Kasumi-1 (cell line): Measurements from ENCODE around the gene LIMA1.
"Not testable (repeated sequence)": the region's sequence is repeated elsewhere in the genome, so short reads cannot be mapped to it uniquely, and the experiment has no call there.

Source experiments
- DNase-seq, 2 experiments: peaks; one replicate each; lab custom pipeline; 2025; lab: John Stamatoyannopoulos, UW

The LIMA1 gene

DNA sequence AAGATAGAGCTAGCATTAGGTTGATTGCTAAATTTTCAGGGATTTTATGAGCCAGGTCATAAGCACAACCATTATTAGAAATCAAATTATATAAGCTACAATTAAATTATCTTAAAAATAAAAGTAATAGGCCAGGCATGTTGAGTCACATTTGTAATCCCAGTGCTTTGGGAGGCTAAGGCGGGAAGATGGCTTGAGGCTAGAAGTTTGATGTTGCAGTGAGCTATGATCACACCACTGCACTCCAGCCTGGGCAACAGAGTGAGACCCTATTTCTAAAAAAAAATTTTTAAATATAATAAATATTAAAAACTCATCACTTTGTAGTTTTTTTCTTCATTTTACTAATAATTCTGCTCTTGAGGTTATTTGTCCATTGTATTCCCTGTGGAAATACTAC lies 1.9 kb upstream of the LIMA1 start:
- DNase-seq: no peak

DNA sequence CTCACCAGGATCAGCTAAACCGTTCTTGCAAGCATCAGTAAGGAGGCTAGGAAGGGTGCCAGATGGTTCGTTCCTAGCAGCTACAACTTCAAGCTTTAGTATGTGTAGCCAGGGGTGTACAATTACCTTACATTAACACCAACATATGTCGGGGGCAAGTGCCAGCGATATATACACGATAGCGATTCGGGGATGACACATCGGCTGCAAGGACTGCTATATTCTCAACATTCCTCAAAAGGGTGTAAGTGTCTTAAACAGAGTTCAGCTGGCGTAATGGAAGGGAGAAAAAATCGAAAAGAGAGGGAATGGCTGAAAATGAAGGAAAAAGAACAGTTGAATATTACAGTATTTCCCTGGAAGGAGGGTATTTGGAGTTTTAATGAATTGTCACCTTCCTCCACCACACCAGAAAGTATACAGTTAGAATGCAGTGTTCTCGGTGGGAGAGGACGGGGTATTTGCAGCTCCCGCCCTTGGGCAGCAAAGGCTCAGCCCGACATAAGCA lies 545 bp downstream of the LIMA1 start:
- DNase-seq: peak; percentile 7 to 36

DNA sequence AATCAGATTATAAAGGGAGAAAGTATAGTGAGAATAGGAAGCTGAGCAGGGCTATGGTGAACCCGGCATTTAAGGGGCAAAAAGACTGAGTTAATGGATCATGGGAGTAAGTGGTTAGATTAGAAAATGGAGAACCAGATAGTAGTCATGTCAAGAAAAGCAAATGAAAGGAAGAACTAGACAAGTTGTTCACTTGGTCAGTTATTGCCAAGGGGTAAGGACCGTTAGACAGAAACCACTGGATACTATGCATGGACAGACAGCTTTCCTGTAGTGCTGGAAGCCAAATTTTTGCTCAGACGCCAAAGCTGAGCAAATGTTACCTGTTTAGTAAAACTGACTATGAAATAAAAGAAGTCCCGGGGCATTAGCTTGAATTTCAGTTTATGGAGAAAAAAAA lies 3.8 kb downstream of the LIMA1 start:
- DNase-seq: no peak

DNA sequence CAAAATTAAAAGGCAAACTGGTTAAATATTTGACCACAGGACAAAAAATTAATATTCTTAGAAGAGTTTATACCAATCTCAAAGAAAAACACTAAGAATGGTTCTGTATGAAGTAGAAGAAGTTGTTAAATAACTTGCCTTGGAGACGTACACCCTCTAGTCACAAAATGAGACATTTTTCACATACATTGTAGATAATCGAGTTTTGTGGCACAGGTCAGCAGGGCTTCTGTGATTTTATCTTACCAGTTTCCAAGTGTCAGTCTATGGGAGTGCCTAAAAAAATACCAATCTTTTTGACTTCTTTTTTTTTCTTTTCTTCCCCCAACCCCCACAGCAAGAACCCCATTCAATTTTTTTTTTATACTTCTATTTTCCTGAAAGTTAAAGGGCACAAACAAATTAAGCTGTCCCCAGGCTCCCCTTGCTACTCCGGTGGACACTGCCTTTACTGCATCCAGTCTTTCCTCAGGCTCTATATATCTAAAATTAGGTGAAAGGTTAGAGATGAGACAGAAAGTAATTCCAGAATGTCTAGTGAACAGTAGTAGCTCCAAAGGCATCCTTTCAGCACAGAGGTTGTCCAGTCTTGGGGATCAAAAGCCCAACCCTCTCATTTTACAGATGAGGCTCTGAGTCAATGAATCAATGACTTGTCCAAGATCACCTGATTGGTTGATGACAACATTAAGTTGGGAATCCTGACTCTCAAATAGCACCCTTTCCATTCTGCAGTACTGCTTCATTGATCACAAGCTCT lies 6.2 kb downstream of the LIMA1 start:
- no peak for DNase-seq

DNA sequence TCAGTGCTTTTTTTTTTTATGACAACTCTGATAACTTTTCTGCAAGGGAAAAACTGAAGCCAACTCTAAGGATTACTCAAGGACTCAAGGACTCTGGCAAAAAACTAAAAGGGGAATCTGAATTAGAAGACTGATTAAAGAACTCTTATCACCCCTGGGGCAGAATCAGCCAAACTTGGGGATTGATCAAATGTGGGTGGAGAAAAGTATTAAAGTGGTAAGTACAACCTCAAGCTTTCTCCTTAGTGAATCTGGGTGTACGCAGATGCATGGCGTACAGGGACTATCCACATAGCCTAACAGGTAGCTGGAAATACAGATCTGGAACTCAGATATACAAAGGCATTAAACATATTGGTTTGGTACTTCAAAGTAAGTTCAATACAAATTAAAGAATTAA lies 7.3 kb downstream of the LIMA1 start:
- no peak for DNase-seq

DNA sequence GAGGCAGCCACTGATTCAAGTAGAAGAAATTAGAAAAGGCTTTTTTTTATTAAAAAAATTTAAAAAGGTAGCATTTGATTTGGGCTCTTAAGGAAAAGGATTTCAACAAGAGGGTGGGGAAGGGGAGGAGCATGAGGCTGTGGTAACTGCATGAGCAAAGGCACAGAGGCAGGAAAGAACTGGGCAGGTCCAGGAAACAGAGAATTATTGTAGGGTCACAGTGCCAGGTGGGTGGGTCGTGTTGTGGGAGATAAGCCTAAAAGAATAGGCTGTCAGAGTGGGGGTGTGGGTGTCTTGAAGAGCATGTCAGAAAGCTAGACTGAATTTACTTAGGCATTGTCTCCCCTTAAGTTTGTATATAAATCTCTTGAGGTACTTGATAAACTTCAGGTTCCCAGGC lies 7.8 kb downstream of the LIMA1 start:
- DNase-seq: no peak

DNA sequence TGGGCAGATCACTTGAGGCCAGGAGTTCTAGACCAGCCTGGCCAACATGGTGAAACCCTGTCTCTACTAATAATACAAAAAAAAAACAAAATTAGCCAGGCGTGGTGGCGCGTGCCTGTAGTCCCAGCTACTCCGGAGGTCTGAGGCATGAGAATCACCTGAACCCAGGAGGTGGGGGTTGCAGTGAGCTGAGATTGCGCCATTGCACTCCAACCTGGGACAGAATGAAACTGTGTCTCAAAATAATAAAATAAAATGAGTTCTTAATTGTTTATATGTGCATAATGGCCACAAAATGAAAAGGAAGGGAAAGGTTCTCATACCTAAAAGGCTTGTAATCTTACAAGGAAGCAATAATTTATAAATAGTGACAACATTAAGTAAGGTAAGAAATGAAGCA lies 8.2 kb downstream of the LIMA1 start:
- not testable (repeated sequence) for DNase-seq

DNA sequence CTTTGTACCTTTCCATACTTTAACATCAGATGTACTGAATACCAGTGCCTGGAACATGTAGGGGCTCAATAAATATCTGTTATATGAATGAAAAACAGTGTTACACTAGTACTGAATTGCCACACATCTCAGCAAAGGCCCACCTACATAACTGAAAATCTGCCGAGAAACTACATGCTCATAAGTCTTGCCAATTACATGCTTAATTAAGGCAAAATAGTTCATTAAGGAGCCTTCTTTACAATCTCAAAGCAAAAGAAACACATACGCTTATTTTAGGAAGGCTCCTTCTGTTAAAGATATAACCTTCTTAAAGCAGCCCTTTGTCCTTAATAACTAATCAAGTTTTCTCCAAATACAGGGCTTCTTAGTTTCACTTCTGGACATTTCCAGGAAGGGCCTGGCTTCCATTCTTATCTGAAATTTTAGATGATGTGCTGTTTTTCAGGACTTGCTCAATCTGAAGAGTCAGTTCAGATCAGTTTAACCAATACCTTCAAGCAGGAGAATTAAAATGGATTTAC lies 11.5 kb downstream of the LIMA1 start:
- DNase-seq: no peak

DNA sequence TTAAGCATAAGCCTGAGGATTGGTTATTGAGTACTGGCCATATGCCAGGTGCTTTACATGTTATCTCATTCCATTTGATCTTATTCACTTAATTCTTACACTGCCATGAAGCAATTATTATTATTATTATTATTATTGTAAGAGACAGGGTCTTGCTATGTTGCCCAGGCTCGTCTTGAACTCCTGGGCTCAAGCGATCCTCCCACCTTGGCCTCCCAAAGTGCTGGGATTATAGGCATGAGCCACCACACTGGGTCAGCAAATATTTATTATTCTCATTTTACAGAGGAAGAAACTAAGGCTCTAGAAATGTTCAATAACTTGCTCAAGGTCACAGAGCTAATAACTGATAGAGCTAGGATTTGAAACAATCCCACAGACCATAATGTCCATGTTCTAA lies 14.8 kb downstream of the LIMA1 start:
- no peak for DNase-seq

DNA sequence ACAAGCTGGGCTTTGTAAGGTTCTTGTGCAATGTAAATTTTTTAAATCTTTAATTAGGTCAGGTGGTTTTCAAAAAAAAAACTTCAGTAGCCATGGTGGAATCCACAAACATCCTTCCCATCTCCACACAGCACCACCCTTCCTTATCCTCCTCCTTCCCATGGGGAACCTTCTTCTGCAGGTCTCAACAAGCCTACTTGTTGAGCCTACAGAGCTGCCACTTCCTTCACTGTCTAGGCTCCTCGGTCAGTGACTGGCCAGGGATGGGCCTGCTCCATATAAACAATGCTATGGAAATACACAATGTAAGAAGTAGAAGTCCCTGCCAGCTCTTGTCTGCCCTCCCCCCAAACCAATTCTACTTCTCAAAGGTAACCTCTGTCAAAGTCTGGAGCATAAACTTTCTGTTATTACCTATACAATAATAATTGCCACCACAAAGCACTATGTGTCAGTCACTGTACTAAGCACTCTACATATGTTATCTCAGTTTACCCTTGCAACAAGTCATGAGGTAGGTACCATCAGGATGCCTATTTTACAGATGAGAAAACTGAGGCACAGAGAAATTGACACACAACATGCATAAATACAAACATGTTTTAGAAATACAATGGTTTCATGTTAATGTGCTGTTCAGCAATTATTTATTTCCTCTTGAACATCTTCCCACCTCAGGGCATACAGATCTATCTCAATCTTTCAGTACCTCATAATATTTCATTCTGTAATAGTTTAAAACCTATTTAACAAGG lies 17.4 kb downstream of the LIMA1 start:
- DNase-seq: no peak

DNA sequence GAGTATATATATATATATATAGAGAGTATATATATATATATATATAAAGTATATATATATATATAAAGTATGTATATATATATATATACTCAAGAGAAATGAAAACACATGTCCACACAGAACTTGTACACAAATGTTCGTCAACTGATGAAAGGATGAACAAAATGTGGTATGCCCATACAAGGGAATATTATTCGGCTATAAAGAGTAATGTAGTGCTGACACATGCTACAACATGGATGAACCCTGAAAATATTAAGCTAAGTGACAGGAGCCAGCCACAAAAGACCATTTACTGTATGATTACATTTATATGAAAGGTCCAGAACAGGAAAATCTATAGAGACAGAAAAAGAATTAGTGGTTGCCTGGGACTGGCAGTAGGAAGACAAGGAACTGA lies 19.5 kb downstream of the LIMA1 start:
- no peak for DNase-seq

DNA sequence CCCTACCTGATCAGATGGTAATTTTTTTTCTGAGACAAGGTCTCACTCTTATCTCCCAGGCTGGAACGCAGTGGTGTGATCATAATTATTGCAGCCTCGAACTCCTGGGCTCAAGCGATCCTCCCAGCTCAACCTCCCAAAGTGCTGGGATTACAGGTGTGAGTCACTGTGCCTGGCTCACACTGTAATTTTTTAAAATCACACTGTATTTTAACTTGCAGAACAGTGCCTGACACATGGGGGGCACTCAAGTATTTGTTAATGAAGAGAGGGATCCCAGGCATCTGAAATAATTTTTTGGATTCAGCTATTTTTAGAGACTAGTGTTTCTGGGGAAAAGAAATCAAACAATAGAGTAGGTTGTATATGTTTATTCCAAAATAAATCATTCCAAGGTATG lies 21.7 kb downstream of the LIMA1 start:
- no peak for DNase-seq

DNA sequence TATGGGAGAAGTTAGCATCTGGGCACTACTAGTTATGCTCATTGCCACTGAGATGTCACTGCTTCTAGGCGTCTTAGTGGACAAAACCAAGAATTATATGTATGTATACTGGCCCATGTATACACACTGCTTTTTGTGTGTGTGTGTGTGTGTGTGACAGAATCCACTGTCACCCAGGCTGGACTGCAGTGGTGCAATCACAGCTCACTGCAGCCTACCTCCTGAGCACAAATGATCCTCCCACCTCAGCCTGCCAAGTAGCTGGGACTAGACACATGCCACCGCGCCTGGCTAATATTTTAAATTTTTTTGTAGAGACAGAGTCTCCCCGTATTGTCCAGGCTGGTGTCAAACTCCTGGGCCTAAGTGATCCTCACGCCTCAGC lies 25.2 kb downstream of the LIMA1 start:
- no peak for DNase-seq

DNA sequence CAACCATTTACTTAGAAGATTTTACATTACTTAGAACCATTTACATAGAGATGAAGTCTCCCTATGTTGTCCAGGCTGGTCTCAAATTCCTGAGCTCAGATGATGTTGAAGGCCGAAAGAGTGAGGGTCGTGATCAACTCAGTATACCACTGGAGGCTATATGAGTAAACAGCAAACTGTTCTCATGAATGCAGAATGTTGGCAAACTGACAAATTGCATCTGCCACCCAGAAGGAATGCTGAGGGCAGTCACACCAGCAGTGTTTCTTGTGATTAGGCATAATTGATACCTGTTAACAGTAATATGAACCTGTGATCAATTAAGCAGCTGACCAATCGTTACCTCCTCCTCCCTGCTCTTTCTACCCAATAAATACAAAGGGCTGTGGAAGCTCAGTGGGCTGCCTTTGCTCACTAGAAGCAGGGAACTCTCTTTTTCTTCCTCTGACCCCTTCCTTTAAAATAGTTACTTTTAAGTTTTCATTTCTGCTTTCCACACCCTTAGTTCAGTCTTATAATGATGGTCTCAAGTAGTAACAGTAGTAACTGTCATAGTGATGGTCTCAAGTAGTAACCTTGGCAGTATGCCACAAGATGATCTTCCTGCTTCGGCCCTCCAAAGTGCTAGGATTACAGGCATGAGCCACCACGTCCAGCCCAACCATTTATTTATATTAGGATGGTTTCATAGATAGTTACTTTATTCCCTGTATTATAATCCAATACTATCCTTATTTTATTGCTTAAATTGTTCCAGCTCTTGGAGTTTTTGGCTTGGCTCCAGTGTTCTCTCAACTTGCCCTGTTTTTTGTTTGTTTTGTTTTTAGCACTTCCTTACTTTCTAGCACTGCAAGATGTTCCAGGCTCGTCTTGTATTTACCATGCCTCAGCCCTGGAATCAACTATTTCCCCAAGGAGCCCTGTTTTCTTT lies 25.8 kb downstream of the LIMA1 start:
- DNase-seq: peak in 1 of 2 experiments; percentile 16

DNA sequence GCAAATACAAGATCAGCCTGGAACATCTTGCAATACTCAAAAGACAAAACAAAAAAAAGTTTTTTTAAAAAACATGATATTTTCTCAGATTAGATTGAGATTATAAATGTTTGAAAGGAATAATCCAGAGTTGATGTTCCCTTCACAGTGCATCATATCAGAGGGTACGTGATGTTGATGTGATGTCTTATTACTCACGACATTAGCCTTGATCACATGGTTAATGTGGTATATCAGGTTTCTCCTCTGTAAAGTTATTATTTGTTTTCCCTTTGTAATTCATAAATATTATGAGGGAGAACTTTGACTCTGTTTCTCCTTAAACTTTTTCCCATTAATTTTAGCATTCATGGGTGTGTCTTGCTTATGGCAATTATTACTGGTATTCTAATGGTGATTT lies 26.6 kb downstream of the LIMA1 start:
- no peak for DNase-seq

DNA sequence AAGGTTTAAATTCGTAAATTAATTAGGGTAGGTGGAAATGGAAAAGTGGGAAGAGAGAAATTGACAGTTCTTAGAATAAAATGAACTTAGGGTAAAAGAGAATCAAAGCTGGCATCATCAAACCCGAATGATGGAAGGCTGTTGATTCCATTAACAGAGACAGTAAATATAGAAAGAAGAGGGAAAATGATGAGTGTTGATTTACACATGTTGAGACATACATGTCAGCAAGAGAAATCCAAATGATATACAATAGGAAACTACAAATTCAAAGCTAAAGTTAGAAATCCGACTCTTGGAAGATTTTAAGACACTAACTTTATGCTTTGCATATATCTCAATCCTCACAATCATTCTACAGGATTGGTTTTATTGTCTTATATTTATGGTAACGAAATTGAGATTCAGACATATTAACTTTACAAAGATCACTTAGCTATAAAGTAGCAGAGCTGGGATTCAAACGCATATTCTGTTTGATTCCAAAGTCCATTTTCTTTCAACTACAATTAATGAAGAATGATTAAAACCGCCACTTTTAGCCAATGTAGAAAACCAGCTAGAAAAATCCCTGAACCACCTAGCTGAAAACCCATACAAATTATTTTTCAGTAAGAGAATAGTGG lies 30.2 kb downstream of the LIMA1 start:
- DNase-seq: no peak

DNA sequence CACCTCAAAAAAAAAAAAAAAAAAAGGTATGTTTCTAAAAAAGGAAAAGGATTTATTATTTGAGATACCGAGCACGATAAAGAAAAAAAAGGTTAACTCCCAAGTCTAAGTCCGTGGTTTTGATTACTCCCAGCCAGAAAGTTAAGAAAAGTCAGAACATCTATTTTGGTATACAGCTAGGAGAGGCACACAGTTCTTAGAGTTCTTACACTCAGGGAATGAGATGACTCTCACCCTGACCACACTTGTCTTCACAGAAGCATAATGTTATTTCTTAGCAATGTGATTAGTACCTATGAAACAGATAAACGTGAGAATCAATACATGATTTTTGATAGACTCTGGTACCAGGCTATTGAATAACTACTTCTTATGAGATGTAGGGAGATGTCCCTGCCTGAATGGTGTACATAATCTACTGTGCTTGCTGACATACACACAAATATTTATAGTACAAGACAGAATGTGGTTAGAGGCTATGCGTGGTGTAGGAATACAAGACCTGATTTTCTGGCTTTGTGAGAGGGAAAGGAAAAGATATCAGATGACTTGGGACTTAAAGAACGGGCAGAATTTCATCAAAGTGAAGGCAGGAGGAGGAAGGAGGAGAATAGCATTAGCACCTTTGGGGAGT lies 31.6 kb downstream of the LIMA1 start:
- DNase-seq: no peak

DNA sequence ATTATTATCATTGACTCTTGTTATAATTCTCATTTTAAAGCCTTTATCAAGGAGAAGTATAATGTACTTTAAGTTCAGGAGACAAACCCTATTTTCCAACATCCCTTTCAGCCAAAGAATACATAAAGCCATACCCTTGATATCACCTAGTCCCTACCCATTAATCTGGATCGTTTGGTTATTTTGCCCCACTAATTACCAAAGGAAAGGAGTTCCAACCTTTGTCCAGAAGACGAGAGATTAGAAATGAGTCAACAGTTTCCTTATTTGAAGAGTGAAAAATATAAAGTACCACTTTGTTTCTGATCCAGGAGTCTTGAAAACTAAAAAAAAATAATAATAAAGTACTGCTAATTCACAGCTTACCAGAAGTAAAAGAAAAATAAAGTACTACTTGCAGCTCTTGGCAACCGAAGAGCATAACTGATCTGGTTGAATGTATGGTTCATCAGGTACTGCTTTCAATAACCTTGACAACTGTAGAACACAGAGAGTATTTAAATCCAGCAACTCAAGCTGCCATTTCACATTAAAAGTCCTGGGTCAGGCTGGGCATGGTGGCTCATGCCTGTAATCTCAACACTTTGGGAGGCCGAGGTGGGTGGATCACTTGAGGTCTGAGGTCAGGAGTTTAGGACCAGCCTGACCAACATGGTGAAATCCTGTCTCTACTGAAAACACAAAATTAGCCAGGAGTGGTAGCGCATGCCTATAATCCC lies 33.7 kb downstream of the LIMA1 start:
- no peak for DNase-seq

DNA sequence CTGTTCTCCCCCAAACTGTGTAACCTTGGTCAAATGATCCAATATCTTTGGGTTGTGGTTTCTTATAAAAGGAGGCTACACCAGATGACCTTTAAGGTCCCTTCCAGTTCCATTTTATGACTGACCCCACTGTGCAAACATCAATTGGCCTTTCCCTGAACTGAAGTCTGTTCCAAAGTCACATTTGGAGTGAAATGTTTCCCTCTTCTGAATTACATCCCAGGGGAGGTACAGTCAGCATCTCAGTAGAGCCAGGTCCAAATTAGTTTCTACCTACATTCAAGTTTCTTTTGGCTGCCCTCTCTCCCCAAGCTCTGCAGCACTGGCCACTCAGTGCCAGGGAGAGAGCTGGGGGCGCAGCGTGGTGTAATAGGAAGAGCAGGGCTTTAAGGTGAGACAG lies 34.4 kb downstream of the LIMA1 start:
- no peak for DNase-seq

DNA sequence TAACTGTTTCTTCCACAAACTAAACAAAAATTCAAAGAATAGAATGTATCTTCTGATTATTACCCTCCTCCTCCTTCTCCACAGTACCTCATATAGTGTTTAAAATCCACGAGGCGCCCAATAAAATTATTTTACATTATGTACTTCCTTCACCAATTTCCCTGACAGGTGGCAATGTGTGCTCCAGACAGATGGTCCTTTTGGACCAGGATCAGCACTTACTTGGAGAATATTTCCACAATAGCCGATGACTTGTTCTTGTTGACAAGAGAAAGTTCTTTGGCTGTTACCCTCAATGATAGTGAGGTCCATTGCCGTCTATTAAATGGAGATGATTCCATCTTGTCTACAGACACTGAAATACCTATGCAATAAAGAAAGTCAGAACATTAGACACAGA lies 34.9 kb downstream of the LIMA1 start:
- no peak for DNase-seq

DNA sequence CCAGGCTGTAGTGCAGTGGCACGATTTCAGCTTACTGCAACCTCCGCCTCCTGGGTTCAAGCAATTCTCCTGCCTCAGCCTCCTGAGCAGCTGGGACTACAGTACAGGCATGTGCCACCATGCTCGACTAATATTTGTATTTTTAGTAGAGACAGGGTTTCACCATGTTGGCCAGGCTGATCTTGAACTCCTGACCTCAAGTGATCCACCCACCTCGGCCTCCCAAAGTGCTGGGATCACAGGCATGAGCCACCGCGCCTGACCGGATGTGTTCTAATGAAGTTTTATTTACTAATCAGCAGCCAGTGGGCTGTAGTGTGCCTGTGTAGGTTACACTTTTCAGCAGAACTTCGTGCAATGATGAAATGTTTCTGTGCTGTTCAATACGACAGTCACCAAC lies 35.7 kb downstream of the LIMA1 start:
- not testable (repeated sequence) for DNase-seq
